ENCODE results near the gene RASGRF1.

Gene RASGRF1

DNA sequence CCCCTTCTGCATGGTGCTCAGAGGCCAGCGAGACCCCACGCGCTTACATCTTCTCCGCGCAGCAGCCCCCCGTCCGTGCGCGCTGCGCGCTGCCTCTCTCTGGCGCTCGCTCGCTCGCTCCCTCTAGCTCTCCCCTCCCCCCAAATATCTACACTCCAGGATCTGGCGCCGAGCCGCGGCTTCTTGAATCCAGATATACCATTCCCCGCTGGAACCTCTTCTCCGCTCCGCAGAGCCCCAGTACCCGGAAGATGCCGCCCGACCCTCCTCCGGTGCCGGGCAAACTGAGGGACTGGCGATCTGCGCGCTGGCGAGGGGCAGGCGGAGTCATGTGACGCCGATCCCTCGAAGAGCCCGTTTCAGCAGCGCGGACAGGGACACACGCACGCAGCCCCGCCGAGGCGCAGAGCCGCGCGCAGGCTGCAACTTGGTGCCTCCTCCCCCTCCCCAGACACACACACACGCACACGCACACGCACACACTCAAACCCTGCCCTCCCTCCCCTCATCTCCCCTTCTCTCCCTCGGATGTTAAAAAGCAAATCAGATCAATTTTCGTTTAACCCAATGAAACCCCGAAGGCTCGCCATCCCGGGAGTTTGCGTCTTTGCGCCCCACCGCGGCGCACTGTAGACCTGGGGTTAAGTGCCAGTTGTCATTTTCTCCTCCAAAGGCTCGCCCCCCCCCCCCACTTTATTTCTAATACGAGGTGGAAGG, at the start of gene RASGRF1:
Gene RASGRF1 (minus strand): TSS at position 294 of the 717 bp plus-strand sequence. CDS start 282 bp downstream, at position 12.
- peak; percentile 56 for DNase-seq (ENCODE audit: extremely low spot score)
- ChIA-PET POLR2A (no interaction called here), CTCF (interaction anchor here (0.5 to 1.3 kb wide), 2 partner anchors 94 to 105 kb away, joined by 3 read pairs; no protein-coding TSS in a partner anchor)
- peak; percentile 91 for TF ChIP-seq L3MBTL2 (conservative IDR thresholded peaks at IDR 0.05)
- no peak for TF ChIP-seq CTBP1 (IDR thresholded peaks at IDR 0.05; ENCODE audit: borderline replicate concordance)

GRCh38 chr15:79136434-79137046, 46.0 kb upstream of the RASGRF1 start:
- CTCF ChIA-PET: no interaction called here
- DNase-seq (ENCODE audit: extremely low spot score): no peak
- POLR2A ChIA-PET: no interaction called here
- TF ChIP-seq SUZ12 (IDR thresholded peaks at IDR 0.05) (no peak), CTBP1 (IDR thresholded peaks at IDR 0.05; ENCODE audit: borderline replicate concordance) (no peak), NFRKB (IDR thresholded peaks at IDR 0.05) (no peak), BHLHE40 (IDR thresholded peaks at IDR 0.05; ENCODE audit: borderline replicate concordance) (no peak), L3MBTL2 (conservative IDR thresholded peaks at IDR 0.05) (no peak), SP1 (IDR thresholded peaks at IDR 0.05) (no peak), ZNF384 (IDR thresholded peaks at IDR 0.05) (no peak), FOXA1 (IDR thresholded peaks at IDR 0.05) (no peak), HDGF (IDR thresholded peaks at IDR 0.05; ENCODE audit: borderline replicate concordance) (no peak), FOXM1 (IDR thresholded peaks at IDR 0.05; ENCODE audit: borderline replicate concordance) (no peak), TARDBP (IDR thresholded peaks at IDR 0.05) (no peak), LEF1 (IDR thresholded peaks at IDR 0.05; ENCODE audit: borderline replicate concordance) (no peak), ELF4 (IDR thresholded peaks at IDR 0.05) (no peak), PKNOX1 (IDR thresholded peaks at IDR 0.05) (no peak), FOXK2 (IDR thresholded peaks at IDR 0.05) (no peak), ARNT (IDR thresholded peaks at IDR 0.05) (no peak)

GRCh38 chr15:79133309-79133708, 42.7 kb upstream of the RASGRF1 start:
- ChIA-PET CTCF (no interaction called here), POLR2A (no interaction called here)
- TF ChIP-seq ELF4 (IDR thresholded peaks at IDR 0.05): no peak
- TF ChIP-seq L3MBTL2 (conservative IDR thresholded peaks at IDR 0.05): no peak
- TF ChIP-seq FOXK2 (IDR thresholded peaks at IDR 0.05): no peak
- TF ChIP-seq NFRKB (IDR thresholded peaks at IDR 0.05): no peak
- no peak for TF ChIP-seq BHLHE40 (IDR thresholded peaks at IDR 0.05; ENCODE audit: borderline replicate concordance)
- TF ChIP-seq SP1 (IDR thresholded peaks at IDR 0.05): no peak
- TF ChIP-seq TARDBP (IDR thresholded peaks at IDR 0.05): no peak
- TF ChIP-seq CTBP1 (IDR thresholded peaks at IDR 0.05; ENCODE audit: borderline replicate concordance): no peak
- no peak for TF ChIP-seq ZNF384 (IDR thresholded peaks at IDR 0.05)
- TF ChIP-seq FOXM1 (IDR thresholded peaks at IDR 0.05; ENCODE audit: borderline replicate concordance): no peak
- TF ChIP-seq LEF1 (IDR thresholded peaks at IDR 0.05; ENCODE audit: borderline replicate concordance): no peak
- TF ChIP-seq FOXA1 (IDR thresholded peaks at IDR 0.05): no peak
- DNase-seq (ENCODE audit: extremely low spot score): no peak

DNA sequence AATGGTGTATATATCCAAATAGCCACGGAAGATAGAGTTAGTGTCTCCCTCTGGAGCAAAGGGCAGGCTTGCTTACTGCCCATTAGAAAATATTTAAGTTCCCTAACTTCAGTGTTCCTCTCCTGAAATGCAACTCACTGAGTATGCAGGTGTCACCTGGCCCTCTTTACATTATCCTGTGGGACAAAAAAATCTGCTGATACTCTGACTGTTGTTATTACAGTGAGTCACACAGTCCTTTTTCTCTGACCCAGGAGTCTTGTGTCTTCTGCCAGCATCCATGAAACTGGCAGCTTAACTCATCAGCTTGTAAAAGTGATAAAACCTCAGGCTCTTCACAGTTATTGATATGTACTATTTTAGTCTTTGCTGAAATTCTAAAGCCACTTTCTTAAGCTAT, 42.2 kb upstream of the RASGRF1 start:
- no peak for TF ChIP-seq PKNOX1 (IDR thresholded peaks at IDR 0.05)
- ChIA-PET CTCF (interaction anchor here (0.8 kb wide), 1 partner anchor 52 kb away, joined by 3 read pairs; no protein-coding TSS in a partner anchor), POLR2A (no interaction called here)
- no peak for DNase-seq (ENCODE audit: extremely low spot score)

DNA sequence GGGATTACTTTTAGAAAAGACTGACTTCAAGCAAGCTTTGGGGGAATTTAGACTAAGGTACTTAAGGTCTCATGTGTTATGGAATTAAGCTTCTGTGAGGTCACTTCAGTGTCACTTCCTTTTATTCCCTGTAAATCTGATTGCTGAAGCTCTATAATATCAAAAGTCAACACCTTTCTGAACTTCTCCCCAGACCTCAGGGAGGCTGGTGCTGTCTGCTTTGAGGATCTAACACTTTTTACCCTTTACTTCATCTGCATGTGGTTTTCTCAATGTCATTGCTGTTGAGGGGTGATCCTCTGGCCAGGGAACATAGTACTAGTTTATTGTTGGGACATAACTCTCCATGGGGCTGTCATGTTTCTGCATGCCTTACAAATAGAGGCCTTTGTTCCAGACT, 41.8 kb upstream of the RASGRF1 start:
- ChIA-PET CTCF (interaction anchor here (0.8 kb wide), 1 partner anchor 52 kb away, joined by 3 read pairs; no protein-coding TSS in a partner anchor), POLR2A (no interaction called here)
- no peak for DNase-seq (ENCODE audit: extremely low spot score)
- no peak for TF ChIP-seq FOXA1 (IDR thresholded peaks at IDR 0.05)
- TF ChIP-seq L3MBTL2 (conservative IDR thresholded peaks at IDR 0.05): no peak
- no peak for TF ChIP-seq ZNF384 (IDR thresholded peaks at IDR 0.05)
- TF ChIP-seq ARNT (IDR thresholded peaks at IDR 0.05): no peak
- TF ChIP-seq HDGF (IDR thresholded peaks at IDR 0.05; ENCODE audit: borderline replicate concordance): no peak
- no peak for TF ChIP-seq SP1 (IDR thresholded peaks at IDR 0.05)
- no peak for TF ChIP-seq FOXM1 (IDR thresholded peaks at IDR 0.05; ENCODE audit: borderline replicate concordance)
- no peak for TF ChIP-seq NFRKB (IDR thresholded peaks at IDR 0.05)
- TF ChIP-seq PKNOX1 (IDR thresholded peaks at IDR 0.05): no peak
- no peak for TF ChIP-seq BHLHE40 (IDR thresholded peaks at IDR 0.05; ENCODE audit: borderline replicate concordance)
- TF ChIP-seq SUZ12 (IDR thresholded peaks at IDR 0.05): no peak
- no peak for TF ChIP-seq TARDBP (IDR thresholded peaks at IDR 0.05)
- no peak for TF ChIP-seq CTBP1 (IDR thresholded peaks at IDR 0.05; ENCODE audit: borderline replicate concordance)
- TF ChIP-seq ELF4 (IDR thresholded peaks at IDR 0.05): no peak
- no peak for TF ChIP-seq LEF1 (IDR thresholded peaks at IDR 0.05; ENCODE audit: borderline replicate concordance)
- TF ChIP-seq FOXK2 (IDR thresholded peaks at IDR 0.05): no peak

GRCh38 chr15:79130535-79131130, 40.1 kb upstream of the RASGRF1 start:
- DNase-seq (ENCODE audit: extremely low spot score): peak; percentile 22
- POLR2A ChIA-PET: no interaction called here
- TF ChIP-seq FOXK2 (IDR thresholded peaks at IDR 0.05): no peak
- no peak for TF ChIP-seq L3MBTL2 (conservative IDR thresholded peaks at IDR 0.05)
- TF ChIP-seq BHLHE40 (IDR thresholded peaks at IDR 0.05; ENCODE audit: borderline replicate concordance): no peak
- TF ChIP-seq SUZ12 (IDR thresholded peaks at IDR 0.05): no peak
- no peak for TF ChIP-seq LEF1 (IDR thresholded peaks at IDR 0.05; ENCODE audit: borderline replicate concordance)
- TF ChIP-seq SP1 (IDR thresholded peaks at IDR 0.05): no peak
- no peak for TF ChIP-seq FOXA1 (IDR thresholded peaks at IDR 0.05)
- no peak for TF ChIP-seq FOXM1 (IDR thresholded peaks at IDR 0.05; ENCODE audit: borderline replicate concordance)
- TF ChIP-seq TARDBP (IDR thresholded peaks at IDR 0.05): no peak
- no peak for TF ChIP-seq HDGF (IDR thresholded peaks at IDR 0.05; ENCODE audit: borderline replicate concordance)
- TF ChIP-seq ELF4 (IDR thresholded peaks at IDR 0.05): no peak
- no peak for TF ChIP-seq CTBP1 (IDR thresholded peaks at IDR 0.05; ENCODE audit: borderline replicate concordance)
- TF ChIP-seq ARNT (IDR thresholded peaks at IDR 0.05): no peak
- no peak for TF ChIP-seq ZNF384 (IDR thresholded peaks at IDR 0.05)
- no peak for TF ChIP-seq NFRKB (IDR thresholded peaks at IDR 0.05)
- TF ChIP-seq PKNOX1 (IDR thresholded peaks at IDR 0.05): no peak
- CTCF ChIA-PET: interaction anchor here (1.1 kb wide), 1 partner anchor 27 kb away, joined by 3 read pairs; no protein-coding TSS in a partner anchor
